ENCODE results near the gene AMOT. TPM values are rescaled to one million over a fixed set of nuclear protein-coding genes. Genes with fewer than 3 reads are reported as not detected.

AMOT gene
- polyA plus RNA-seq, 1 of the 3 experiments (the other 2 are of a cell fraction): 3.4 TPM

DNA sequence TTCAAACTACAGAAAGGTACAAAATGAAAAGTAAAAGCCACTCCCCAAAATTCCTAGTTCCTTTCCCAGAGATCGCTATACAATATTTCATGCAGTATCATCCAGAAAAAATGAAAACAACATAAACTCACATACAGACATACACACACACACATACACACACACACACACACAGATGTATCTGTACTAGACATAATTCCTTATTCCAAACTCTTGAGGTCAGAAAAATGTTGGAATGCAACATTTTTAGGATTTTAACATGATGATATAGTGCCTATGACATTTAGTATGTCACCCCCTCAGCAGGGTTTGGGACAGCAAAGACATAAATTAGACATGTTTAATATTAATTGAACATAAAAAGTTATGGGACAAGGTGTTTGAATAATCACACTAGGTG, 87.5 kb downstream of the AMOT start:
- H2AFZ ChIP-seq (ENCODE audit: low read depth): no peak overlapping the region
- H3K36me3 ChIP-seq (replicated peaks in 1 of 2; ENCODE audit: control insufficient read depth in 1 of 2, insufficient read depth in 2 of 2, low read length in 1 of 2): no peaks in the 10 kb centered on the region
- CTCF ChIA-PET: no interaction called here
- DNase-seq: no peak
- H3K27ac ChIP-seq (ENCODE audit: low read depth in 2 of 2, low read length in 1 of 2): no peak overlapping the region
- no peaks in the 10 kb centered on the region for H3K9me2 ChIP-seq
- H3K79me2 ChIP-seq (ENCODE audit: insufficient read depth): no peaks in the 10 kb centered on the region
- no peaks in the 10 kb centered on the region for H3F3A ChIP-seq (replicated peaks; ENCODE audit: insufficient read depth)
- POLR2A ChIA-PET: no interaction called here
- no peak overlapping the region for H3K4me2 ChIP-seq
- no peaks in the 10 kb centered on the region for H3K9me3 ChIP-seq
- H4K20me1 ChIP-seq (ENCODE audit: insufficient read depth): no peaks in the 10 kb centered on the region
- no peak overlapping the region for H3K4me3 ChIP-seq (ENCODE audit: low read depth in 2 of 2, low read length in 1 of 2)
- 38% methylated on average over 1 of the region's 1 CpG for WGBS (ENCODE audit: low lambda C conversion rate)
- no peaks in the 10 kb centered on the region; the same call in 1 of the 2 replicates for H3K27me3 ChIP-seq (ENCODE audit: insufficient read depth)
- TF ChIP-seq JUND (IDR thresholded peaks at IDR 0.05) (no peak), RFX5 (IDR thresholded peaks at IDR 0.05; ENCODE audit: low read length) (no peak), POLR2AphosphoS5 (IDR thresholded peaks at IDR 0.05; ENCODE audit: low read depth, low read length) (no peak), CHD2 (IDR thresholded peaks at IDR 0.05; ENCODE audit: low read length, partially characterized antibody) (no peak), MXI1 (IDR thresholded peaks at IDR 0.05; ENCODE audit: low read depth, low read length) (no peak), SIN3A (IDR thresholded peaks at IDR 0.05; ENCODE audit: borderline replicate concordance, low read depth, low read length) (no peak), YY1 (IDR thresholded peaks at IDR 0.05; ENCODE audit: low read depth) (no peak), NFIC (IDR thresholded peaks at IDR 0.05; ENCODE audit: borderline replicate concordance) (no peak), FOXJ3 (CRISPR knock-in tag; IDR thresholded peaks at IDR 0.05) (no peak), NRF1 (IDR thresholded peaks at IDR 0.05; ENCODE audit: low read depth, low read length) (no peak), GATA2 (CRISPR knock-in tag; IDR thresholded peaks at IDR 0.05) (no peak), RAD21 (IDR thresholded peaks at IDR 0.05; ENCODE audit: low read length) (no peak), SMC3 (IDR thresholded peaks at IDR 0.05; ENCODE audit: low read depth, low read length) (no peak), EP300 (IDR thresholded peaks at IDR 0.05; ENCODE audit: borderline replicate concordance in 1 of 2, low read depth in 1 of 2, low read length in 1 of 2) (no peak), TAF1 (IDR thresholded peaks at IDR 0.05; ENCODE audit: borderline replicate concordance, low read depth, low read length) (no peak)
- TF ChIP-seq, protein P1, sequence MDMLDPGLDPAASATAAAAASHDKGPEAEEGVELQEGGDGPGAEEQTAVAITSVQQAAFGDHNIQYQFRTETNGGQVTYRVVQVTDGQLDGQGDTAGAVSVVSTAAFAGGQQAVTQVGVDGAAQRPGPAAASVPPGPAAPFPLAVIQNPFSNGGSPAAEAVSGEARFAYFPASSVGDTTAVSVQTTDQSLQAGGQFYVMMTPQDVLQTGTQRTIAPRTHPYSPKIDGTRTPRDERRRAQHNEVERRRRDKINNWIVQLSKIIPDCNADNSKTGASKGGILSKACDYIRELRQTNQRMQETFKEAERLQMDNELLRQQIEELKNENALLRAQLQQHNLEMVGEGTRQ (IDR thresholded peaks at IDR 0.05; ENCODE audit: borderline replicate concordance, low read depth, low read length): no peak
- TF ChIP-seq, protein P2, sequence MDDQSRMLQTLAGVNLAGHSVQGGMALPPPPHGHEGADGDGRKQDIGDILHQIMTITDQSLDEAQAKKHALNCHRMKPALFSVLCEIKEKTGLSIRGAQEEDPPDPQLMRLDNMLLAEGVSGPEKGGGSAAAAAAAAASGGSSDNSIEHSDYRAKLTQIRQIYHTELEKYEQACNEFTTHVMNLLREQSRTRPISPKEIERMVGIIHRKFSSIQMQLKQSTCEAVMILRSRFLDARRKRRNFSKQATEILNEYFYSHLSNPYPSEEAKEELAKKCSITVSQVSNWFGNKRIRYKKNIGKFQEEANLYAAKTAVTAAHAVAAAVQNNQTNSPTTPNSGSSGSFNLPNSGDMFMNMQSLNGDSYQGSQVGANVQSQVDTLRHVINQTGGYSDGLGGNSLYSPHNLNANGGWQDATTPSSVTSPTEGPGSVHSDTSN (IDR thresholded peaks at IDR 0.05): no peak
- H3K9ac ChIP-seq: no peak overlapping the region
- H3K4me1 ChIP-seq (ENCODE audit: control insufficient read depth in 1 of 2, insufficient read depth in 2 of 2, low read depth in 1 of 2, low read length in 1 of 2): no peaks in the 10 kb centered on the region

DNA sequence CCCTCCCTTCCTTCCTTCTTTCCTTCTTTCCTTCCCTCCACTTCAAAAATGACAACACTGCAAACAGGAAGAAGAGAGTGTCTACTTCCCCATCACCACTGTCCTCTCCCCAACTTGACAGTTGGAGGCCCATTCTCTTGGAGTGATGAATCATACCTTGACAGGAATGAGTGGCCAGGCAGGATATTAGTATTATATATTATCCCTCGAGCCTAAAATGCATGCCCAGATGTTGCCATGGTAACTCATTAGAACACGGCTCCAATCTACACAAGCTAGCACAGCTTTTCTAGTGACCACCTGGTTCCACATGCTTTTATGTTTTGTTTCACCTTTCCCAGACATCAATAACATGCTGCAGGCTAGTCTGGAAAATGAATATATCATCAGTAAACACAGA, 89.6 kb downstream of the AMOT start:
- Histone ChIP-seq H3K4me1 (ENCODE audit: control insufficient read depth in 1 of 2, insufficient read depth in 2 of 2, low read depth in 1 of 2, low read length in 1 of 2) (no peaks in the 10 kb centered on the region), H4K20me1 (ENCODE audit: insufficient read depth) (no peaks in the 10 kb centered on the region), H3K4me2 (no peak overlapping the region), H2AFZ (ENCODE audit: low read depth) (no peak overlapping the region), H3K27me3 (ENCODE audit: insufficient read depth) (no peaks in the 10 kb centered on the region; the same call in 1 of the 2 replicates), H3K27ac (ENCODE audit: low read depth in 2 of 2, low read length in 1 of 2) (no peak overlapping the region), H3K36me3 (replicated peaks in 1 of 2; ENCODE audit: control insufficient read depth in 1 of 2, insufficient read depth in 2 of 2, low read length in 1 of 2) (no peaks in the 10 kb centered on the region), H3K9me3 (no peaks in the 10 kb centered on the region), H3K9me2 (no peaks in the 10 kb centered on the region), H3K9ac (no peak overlapping the region), H3K4me3 (ENCODE audit: low read depth in 2 of 2, low read length in 1 of 2) (no peak overlapping the region), H3K79me2 (ENCODE audit: insufficient read depth) (no peaks in the 10 kb centered on the region), H3F3A (replicated peaks; ENCODE audit: insufficient read depth) (no peaks in the 10 kb centered on the region)
- WGBS (ENCODE audit: low lambda C conversion rate): 13% methylated on average over 2 of the region's 2 CpGs
- CTCF ChIA-PET: interaction anchor here (1.1 kb wide), 1 partner anchor 20 kb away, joined by 3 read pairs; no protein-coding TSS in a partner anchor
- no peak for DNase-seq
- POLR2A ChIA-PET: no interaction called here
- TF ChIP-seq FOXM1 (IDR thresholded peaks at IDR 0.05; ENCODE audit: low read depth): no peak
- TF ChIP-seq CHD2 (IDR thresholded peaks at IDR 0.05; ENCODE audit: low read length, partially characterized antibody): no peak
- no peak for TF ChIP-seq ELF1 (IDR thresholded peaks at IDR 0.05)
- TF ChIP-seq, protein P1 (IDR thresholded peaks at IDR 0.05; ENCODE audit: borderline replicate concordance, low read depth, low read length): no peak
- TF ChIP-seq, protein P3, sequence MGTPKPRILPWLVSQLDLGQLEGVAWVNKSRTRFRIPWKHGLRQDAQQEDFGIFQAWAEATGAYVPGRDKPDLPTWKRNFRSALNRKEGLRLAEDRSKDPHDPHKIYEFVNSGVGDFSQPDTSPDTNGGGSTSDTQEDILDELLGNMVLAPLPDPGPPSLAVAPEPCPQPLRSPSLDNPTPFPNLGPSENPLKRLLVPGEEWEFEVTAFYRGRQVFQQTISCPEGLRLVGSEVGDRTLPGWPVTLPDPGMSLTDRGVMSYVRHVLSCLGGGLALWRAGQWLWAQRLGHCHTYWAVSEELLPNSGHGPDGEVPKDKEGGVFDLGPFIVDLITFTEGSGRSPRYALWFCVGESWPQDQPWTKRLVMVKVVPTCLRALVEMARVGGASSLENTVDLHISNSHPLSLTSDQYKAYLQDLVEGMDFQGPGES (IDR thresholded peaks at IDR 0.05; ENCODE audit: low read depth, low read length): no peak
- TF ChIP-seq POLR2AphosphoS5 (IDR thresholded peaks at IDR 0.05; ENCODE audit: low read depth, low read length): no peak
- TF ChIP-seq, protein P4, sequence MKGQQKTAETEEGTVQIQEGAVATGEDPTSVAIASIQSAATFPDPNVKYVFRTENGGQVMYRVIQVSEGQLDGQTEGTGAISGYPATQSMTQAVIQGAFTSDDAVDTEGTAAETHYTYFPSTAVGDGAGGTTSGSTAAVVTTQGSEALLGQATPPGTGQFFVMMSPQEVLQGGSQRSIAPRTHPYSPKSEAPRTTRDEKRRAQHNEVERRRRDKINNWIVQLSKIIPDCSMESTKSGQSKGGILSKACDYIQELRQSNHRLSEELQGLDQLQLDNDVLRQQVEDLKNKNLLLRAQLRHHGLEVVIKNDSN (IDR thresholded peaks at IDR 0.05; ENCODE audit: borderline replicate concordance, low read depth): no peak
- no peak for TF ChIP-seq RXRA (IDR thresholded peaks at IDR 0.05; ENCODE audit: borderline replicate concordance, low read depth)
